ENCODE data around the gene SRSF9.

Gene SRSF9

DNA sequence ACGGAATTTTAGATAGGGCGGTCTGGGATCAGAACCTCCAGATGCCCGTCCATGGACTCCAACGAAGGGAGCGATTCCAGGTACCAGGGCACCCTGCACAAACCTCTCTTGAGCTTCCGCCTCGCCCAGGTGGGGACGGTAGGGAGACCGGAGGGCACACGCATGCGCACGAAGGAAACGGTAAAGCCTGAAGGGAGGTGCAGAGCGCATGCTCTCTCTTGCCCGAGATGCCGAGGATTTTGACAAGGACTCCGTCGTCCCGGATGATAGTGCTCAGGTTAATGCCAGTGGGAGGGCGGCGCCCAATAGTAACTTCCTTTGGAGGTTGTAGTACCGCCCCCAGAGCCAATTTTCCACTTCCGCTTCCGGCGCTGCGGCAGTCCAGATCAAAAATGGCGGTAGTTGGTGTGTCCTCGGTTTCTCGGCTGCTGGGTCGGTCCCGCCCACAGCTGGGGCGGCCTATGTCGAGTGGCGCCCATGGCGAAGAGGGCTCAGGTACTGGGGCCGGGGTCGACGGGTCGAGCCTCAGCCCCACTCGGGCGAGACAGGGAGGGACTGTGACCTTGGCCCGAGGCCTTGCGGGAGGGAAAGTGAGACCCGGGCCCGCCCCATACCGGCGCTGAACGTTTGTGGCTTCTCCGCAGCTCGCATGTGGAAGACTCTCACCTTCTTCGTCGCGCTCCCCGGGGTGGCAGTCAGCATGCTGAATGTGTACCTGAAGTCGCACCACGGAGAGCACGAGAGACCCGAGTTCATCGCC is 31.6 kb downstream of the SRSF9 start, which contains the start of gene COX6A1:
TSS of gene COX6A1 (plus strand) at position 379 of the 760 bp plus-strand sequence. CDS start at position 393, 14 bp downstream.
- H3K36me3 ChIP-seq (ENCODE audit: low read depth) = peaks cover 35% of the 10 kb centered on the region
- peak within 1 kb of the TSS; percentile 68 for H3K4me3 ChIP-seq (ENCODE audit: severe bottlenecking)
- TF ChIP-seq, protein P1, sequence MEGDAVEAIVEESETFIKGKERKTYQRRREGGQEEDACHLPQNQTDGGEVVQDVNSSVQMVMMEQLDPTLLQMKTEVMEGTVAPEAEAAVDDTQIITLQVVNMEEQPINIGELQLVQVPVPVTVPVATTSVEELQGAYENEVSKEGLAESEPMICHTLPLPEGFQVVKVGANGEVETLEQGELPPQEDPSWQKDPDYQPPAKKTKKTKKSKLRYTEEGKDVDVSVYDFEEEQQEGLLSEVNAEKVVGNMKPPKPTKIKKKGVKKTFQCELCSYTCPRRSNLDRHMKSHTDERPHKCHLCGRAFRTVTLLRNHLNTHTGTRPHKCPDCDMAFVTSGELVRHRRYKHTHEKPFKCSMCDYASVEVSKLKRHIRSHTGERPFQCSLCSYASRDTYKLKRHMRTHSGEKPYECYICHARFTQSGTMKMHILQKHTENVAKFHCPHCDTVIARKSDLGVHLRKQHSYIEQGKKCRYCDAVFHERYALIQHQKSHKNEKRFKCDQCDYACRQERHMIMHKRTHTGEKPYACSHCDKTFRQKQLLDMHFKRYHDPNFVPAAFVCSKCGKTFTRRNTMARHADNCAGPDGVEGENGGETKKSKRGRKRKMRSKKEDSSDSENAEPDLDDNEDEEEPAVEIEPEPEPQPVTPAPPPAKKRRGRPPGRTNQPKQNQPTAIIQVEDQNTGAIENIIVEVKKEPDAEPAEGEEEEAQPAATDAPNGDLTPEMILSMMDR (IDR thresholded peaks at IDR 0.05; ENCODE audit: poor library complexity, severe bottlenecking) = peak; percentile 20
- peak; percentile 99 for DNase-seq (ENCODE audit: low spot score)
- peaks cover 9% of the 10 kb centered on the region for H3K4me1 ChIP-seq (ENCODE audit: insufficient read depth, poor library complexity, severe bottlenecking)
- no peaks in the 10 kb centered on the region for H3K27me3 ChIP-seq (ENCODE audit: insufficient read depth, poor library complexity, severe bottlenecking)
- H3K9me3 ChIP-seq (ENCODE audit: severe bottlenecking) = no peaks in the 10 kb centered on the region
- peak within 1 kb of the TSS; percentile 46 for H3K27ac ChIP-seq (ENCODE audit: poor library complexity, severe bottlenecking)
- peak; percentile 98 for ATAC-seq (ENCODE audit: low read depth)

DNA sequence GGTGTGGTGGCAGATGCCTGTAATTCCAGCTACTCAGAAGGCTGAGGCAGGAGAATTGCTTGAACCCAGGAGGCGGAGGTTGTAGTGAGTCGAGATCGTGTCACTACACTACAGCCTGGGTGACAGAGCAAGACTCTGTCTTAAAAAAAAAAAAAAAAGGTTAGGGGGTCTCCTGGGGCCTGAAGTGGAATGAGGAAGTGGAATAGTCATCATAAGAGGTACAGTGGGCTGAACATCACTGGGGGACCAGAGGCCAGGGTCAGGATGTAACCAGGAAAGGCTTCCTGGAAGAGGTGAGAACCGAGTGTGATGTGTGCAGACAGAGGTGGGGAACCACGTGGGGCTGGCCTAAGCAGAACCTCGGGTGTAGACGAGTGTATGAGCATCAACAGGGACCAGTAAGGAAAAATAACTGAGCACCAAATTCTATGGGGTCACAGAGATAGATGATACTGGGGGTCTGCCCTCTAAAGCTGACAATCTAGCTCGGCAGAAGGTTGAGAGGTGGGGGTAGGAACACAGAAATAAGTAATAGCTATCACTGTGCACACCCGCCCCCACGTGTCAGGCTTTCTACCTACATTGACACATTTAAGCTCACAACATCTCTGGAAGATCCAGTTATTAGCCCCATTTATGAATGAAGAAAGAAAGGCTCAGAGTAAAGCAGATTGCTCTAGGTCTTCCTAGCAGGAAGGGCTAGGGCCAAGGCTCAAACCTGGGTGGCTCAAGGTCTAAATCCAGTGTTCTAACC is 36.6 kb downstream of the SRSF9 start:
- no peaks in the 10 kb centered on the region for H3K36me3 ChIP-seq (ENCODE audit: low read depth)
- TF ChIP-seq, protein P1 (IDR thresholded peaks at IDR 0.05; ENCODE audit: poor library complexity, severe bottlenecking) = no peak
- no peak for ATAC-seq (ENCODE audit: low read depth)
- no peak overlapping the region for H3K4me3 ChIP-seq (ENCODE audit: severe bottlenecking)
- peaks cover 3% of the 10 kb centered on the region for H3K4me1 ChIP-seq (ENCODE audit: insufficient read depth, poor library complexity, severe bottlenecking)
- no peak overlapping the region for H3K27ac ChIP-seq (ENCODE audit: poor library complexity, severe bottlenecking)
- no peak for DNase-seq (ENCODE audit: low spot score)
- no peaks in the 10 kb centered on the region for H3K27me3 ChIP-seq (ENCODE audit: insufficient read depth, poor library complexity, severe bottlenecking)
- no peaks in the 10 kb centered on the region for H3K9me3 ChIP-seq (ENCODE audit: severe bottlenecking)

DNA sequence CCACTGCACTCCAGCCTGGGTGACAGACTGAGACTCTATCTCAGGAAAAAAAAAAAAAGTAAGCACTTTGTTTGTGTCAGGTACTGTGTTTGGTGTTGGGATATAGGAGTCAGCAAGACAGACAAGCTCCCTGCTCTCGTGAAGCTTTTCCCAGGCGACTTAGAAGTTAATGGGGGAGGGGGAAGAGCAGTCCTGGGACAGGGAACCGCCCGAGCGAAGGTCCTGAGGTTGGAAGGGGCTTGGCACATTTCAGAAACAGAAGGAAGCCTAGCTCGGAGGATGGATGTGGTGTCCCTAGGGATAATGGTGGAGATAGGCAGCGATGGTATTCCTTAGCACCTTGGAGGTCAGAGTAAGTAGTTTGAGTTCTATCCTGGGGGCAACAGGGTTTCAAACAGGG is 40.2 kb downstream of the SRSF9 start:
- TF ChIP-seq, protein P1 (IDR thresholded peaks at IDR 0.05; ENCODE audit: poor library complexity, severe bottlenecking) = no peak
- DNase-seq (ENCODE audit: low spot score) = no peak
- H3K27me3 ChIP-seq (ENCODE audit: insufficient read depth, poor library complexity, severe bottlenecking) = no peaks in the 10 kb centered on the region
- H3K4me1 ChIP-seq (ENCODE audit: insufficient read depth, poor library complexity, severe bottlenecking) = peaks cover 3% of the 10 kb centered on the region
- no peaks in the 10 kb centered on the region for H3K36me3 ChIP-seq (ENCODE audit: low read depth)
- no peaks in the 10 kb centered on the region for H3K9me3 ChIP-seq (ENCODE audit: severe bottlenecking)
- ATAC-seq (ENCODE audit: low read depth) = no peak
- no peak overlapping the region for H3K27ac ChIP-seq (ENCODE audit: poor library complexity, severe bottlenecking)
- no peak overlapping the region for H3K4me3 ChIP-seq (ENCODE audit: severe bottlenecking)

DNA sequence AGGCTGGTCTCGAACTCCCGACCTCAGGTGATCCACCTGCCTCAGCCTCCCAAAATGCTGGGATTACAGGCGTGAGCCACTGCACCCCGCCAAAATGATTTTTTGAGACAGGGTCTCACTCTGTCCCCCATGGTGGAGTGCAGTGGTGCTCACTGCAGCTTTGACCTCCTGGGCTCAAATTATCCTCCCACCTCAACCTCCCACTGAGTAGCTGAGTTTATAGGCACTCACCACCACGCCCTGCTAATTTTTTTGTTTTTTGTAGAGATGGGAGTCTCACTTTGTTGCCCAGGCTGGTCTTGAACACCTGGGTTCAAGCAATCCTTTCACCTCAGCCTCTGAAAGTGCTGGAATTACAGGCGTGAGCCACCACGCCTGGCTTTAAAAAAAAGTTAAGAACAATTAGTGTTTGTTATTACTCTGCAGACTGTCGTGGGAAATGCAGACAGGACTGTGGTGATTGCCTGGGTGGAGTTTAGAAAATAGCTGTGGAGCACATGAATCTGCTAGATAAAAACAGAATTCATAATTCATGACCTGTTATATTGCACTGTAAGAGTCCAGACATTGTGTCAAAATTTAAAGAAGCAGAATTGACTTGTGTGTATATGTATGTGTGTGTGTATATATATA is 40.8 kb downstream of the SRSF9 start:
- no peak for DNase-seq (ENCODE audit: low spot score)
- Histone ChIP-seq H3K36me3 (ENCODE audit: low read depth) (no peaks in the 10 kb centered on the region), H3K27ac (ENCODE audit: poor library complexity, severe bottlenecking) (no peak overlapping the region), H3K9me3 (ENCODE audit: severe bottlenecking) (no peaks in the 10 kb centered on the region), H3K4me3 (ENCODE audit: severe bottlenecking) (no peak overlapping the region), H3K4me1 (ENCODE audit: insufficient read depth, poor library complexity, severe bottlenecking) (peaks cover 3% of the 10 kb centered on the region), H3K27me3 (ENCODE audit: insufficient read depth, poor library complexity, severe bottlenecking) (no peaks in the 10 kb centered on the region)
- TF ChIP-seq, protein P1 (IDR thresholded peaks at IDR 0.05; ENCODE audit: poor library complexity, severe bottlenecking) = no peak
- no peak for ATAC-seq (ENCODE audit: low read depth)
